CD14-positive monocyte (primary cell): ENCODE data around the gene TRIM37. TPM values are rescaled to one million over a fixed set of nuclear protein-coding genes. Genes with fewer than 3 reads are reported as not detected.

ENCODE experiments used
- DNase-seq, 3 donors: peaks; one replicate each; pipeline ENCODE4 v3.0.0-alpha.2; 2011 to 2022
- H2AFZ ChIP-seq: 2 replicates; pipeline ENCODE4 v1.6.0; 2012; ENCODE audit warnings: mild to moderate bottlenecking, low read depth, low read length, inconsistent platforms; ENCODE audit not compliant: insufficient read depth, poor library complexity, severe bottlenecking
- H3K27ac ChIP-seq, 2 donors: 1 replicate in 1 of 2; 2 replicates in 1 of 2; pipeline ENCODE4 v1.5.1; 2012 to 2013; ENCODE audit warnings: low read length in 2 of 2, control low read depth in 1 of 2, inconsistent platforms in 1 of 2, low read depth in 1 of 2, mild to moderate bottlenecking in 1 of 2
- H3K27me3 ChIP-seq, 2 donors: one replicate each; pipeline versions ENCODE4 v1.6.0 to v1.6.1; 2011 to 2013; ENCODE audit warnings: low read length in 2 of 2; ENCODE audit not compliant: control insufficient read depth in 2 of 2, insufficient read depth in 2 of 2
- H3K36me3 ChIP-seq, 2 donors: replicated peaks in 1 of 2; 1 replicate in 1 of 2; 2 replicates in 1 of 2; pipeline versions ENCODE4 v1.5.1 to v1.6.1; 2012 to 2013; ENCODE audit warnings: low read length in 2 of 2, control low read depth in 1 of 2, inconsistent platforms in 1 of 2, mild to moderate bottlenecking in 1 of 2; ENCODE audit not compliant: insufficient read depth in 2 of 2, control insufficient read depth in 1 of 2
- H3K4me1 ChIP-seq, 2 donors: 1 replicate in 1 of 2; 2 replicates in 1 of 2; pipeline versions ENCODE4 v1.5.1 to v1.6.1; 2012 to 2013; ENCODE audit warnings: low read length in 2 of 2, control low read depth in 1 of 2, inconsistent platforms in 1 of 2, mild to moderate bottlenecking in 1 of 2, moderate library complexity in 1 of 2; ENCODE audit not compliant: insufficient read depth in 2 of 2, control insufficient read depth in 1 of 2
- H3K4me2 ChIP-seq: replicated peaks from 2 replicates; pipeline ENCODE3; 2012; ENCODE audit warnings: low read length, moderate library complexity, mild to moderate bottlenecking; ENCODE audit not compliant: poor library complexity, severe bottlenecking; ENCODE audit errors: extremely low read depth
- H3K4me3 ChIP-seq, 3 experiments: fragments of 200-600 bp in 1 of 3; sonication (generic) in 1 of 3; replicated peaks in 1 of 3; 1 replicate in 2 of 3; 2 replicates in 1 of 3; pipeline ENCODE4 v1.5.1; 2011 to 2013; ENCODE audit warnings: low read length in 3 of 3, mild to moderate bottlenecking in 3 of 3, control low read depth in 2 of 3, low read depth in 2 of 3, inconsistent platforms in 1 of 3, moderate library complexity in 1 of 3
- H3K79me2 ChIP-seq: 2 replicates; pipeline ENCODE4 v1.6.0; 2012; ENCODE audit warnings: mild to moderate bottlenecking, control low read depth, inconsistent platforms, low read length, moderate library complexity; ENCODE audit not compliant: insufficient read depth
- H3K9ac ChIP-seq: 2 replicates; pipeline ENCODE4 v1.6.0; 2017; ENCODE audit warnings: low read length, mild to moderate bottlenecking; ENCODE audit not compliant: insufficient read depth, poor library complexity, severe bottlenecking
- H3K9me3 ChIP-seq, 2 donors: replicated peaks in 1 of 2; 1 replicate in 1 of 2; 2 replicates in 1 of 2; pipeline versions ENCODE4 v1.5.1 to v1.6.1; 2012 to 2013; ENCODE audit warnings: low read length in 2 of 2, control low read depth in 1 of 2; ENCODE audit not compliant: control insufficient read depth in 1 of 2, insufficient read depth in 1 of 2
- H4K20me1 ChIP-seq: 2 replicates; pipeline ENCODE4 v1.6.0; 2012; ENCODE audit warnings: mild to moderate bottlenecking, low read length, control low read depth, moderate library complexity; ENCODE audit not compliant: insufficient read depth
- H3K27ac Mint-ChIP-seq, 7 donors: one replicate each; pipeline ENCODE4 v1.8.0; 2020; ENCODE audit warnings: mild to moderate bottlenecking in 7 of 7, mixed read lengths in 7 of 7, moderate library complexity in 6 of 7, inconsistent platforms in 2 of 7
- H3K27me3 Mint-ChIP-seq, 3 donors: one replicate each; pipeline ENCODE4 v1.8.0; 2021 to 2022; ENCODE audit warnings: low read depth in 3 of 3, mild to moderate bottlenecking in 3 of 3, mixed read lengths in 3 of 3, moderate library complexity in 3 of 3, inconsistent platforms in 1 of 3
- H3K36me3 Mint-ChIP-seq, 2 donors: one replicate each; pipeline ENCODE4 v1.8.0; 2020; ENCODE audit warnings: mixed read lengths in 2 of 2, inconsistent platforms in 1 of 2, mild to moderate bottlenecking in 1 of 2
- H3K4me1 Mint-ChIP-seq: one replicate; pipeline ENCODE4 v1.8.0; 2020; ENCODE audit warnings: mild to moderate bottlenecking, mixed read lengths
- H3K4me3 Mint-ChIP-seq, 2 donors: one replicate each; pipeline ENCODE4 v1.8.0; 2020; ENCODE audit warnings: mild to moderate bottlenecking in 2 of 2, mixed read lengths in 2 of 2, moderate library complexity in 1 of 2
- H3K9me3 Mint-ChIP-seq, 7 donors: one replicate each; pipeline ENCODE4 v1.8.0; 2020 to 2022; ENCODE audit warnings: mixed read lengths in 7 of 7, mild to moderate bottlenecking in 6 of 7, moderate library complexity in 6 of 7, inconsistent platforms in 2 of 7
- CTCF ChIP-seq: fragments of 200-600 bp; IDR thresholded peaks from one replicate; pipeline ENCODE4 v1.8.0; 2022; ENCODE audit warnings: antibody characterized with exemption, mild to moderate bottlenecking
- WGBS: methylation state at CpG from one replicate; pipeline ENCODE4 v1.1.5; 2013; ENCODE audit warnings: missing lambda C conversion rate; ENCODE audit not compliant: insufficient coverage; 5-methylcytosine and 5-hydroxymethylcytosine counted together
- intact Hi-C, 2 donors: fragments of 100-400 bp; cut with micrococcal nuclease; formaldehyde crosslinking; loops; one replicate each; pipeline versions ENCODE4 v1.15.0 to v1.15.1; 2023
- polyA plus RNA-seq, 3 donors: library from polyadenylated mRNA; depleted of rRNA in 1 of 3; unstranded in 2 of 3; stranded (reverse) in 1 of 3; fragments of 300-500 nt in 2 of 3; fragments of >200 nt in 1 of 3; fragmentation: Illumina TruSeq in 2 of 3; gene quantifications; 1 replicate in 2 of 3; 2 replicates in 1 of 3; pipeline ENCODE4 v1.2.3, GENCODE V29; 2012 to 2021

The TRIM37 gene
- polyA plus RNA-seq, 3 donors: 2.7 to 6.1 (median 5.3) TPM

- no peak for TF ChIP-seq CTCF
- intact Hi-C loops: no loop called here
- no peak for DNase-seq
- H3K9ac ChIP-seq: no peak overlapping the region
- H2AFZ ChIP-seq: no peak overlapping the region
- Mint-ChIP-seq H3K4me1 (no peaks in the 10 kb centered on the region), H3K36me3 (peaks cover 33 to 34% of the 10 kb centered on the region in 2 donors), H3K4me3 (no peak overlapping the region), H3K9me3 (no peaks in the 10 kb centered on the region), H3K27me3 (no peaks in the 10 kb centered on the region), H3K27ac (no peak overlapping the region)
- H3K4me1 ChIP-seq: no peaks in the 10 kb centered on the region
- peaks cover 13 to 47% of the 10 kb centered on the region in 2 donors for H3K36me3 ChIP-seq
- H3K4me3 ChIP-seq: no peak overlapping the region
- H3K79me2 ChIP-seq: no peaks in the 10 kb centered on the region
- no peaks in the 10 kb centered on the region for H4K20me1 ChIP-seq
- H3K4me2 ChIP-seq: no peak overlapping the region
- no peaks in the 10 kb centered on the region for H3K9me3 ChIP-seq
- H3K27me3 ChIP-seq: no peaks in the 10 kb centered on the region
- no peak overlapping the region for H3K27ac ChIP-seq
- WGBS: 100% methylated on average over 2 of the region's 2 CpGs
These were observed 96.7 kb downstream of the TRIM37 start for GRCh38 chr17:59010026-59010425.

GRCh38 chr17:59008737-59009136 lies 97.9 kb downstream of the TRIM37 start:
- no peak for TF ChIP-seq CTCF

More at GRCh38 chr17:59008737-59009136, 97.9 kb downstream of the TRIM37 start:
- Histone ChIP-seq H3K4me1 (peaks cover 2 to 7% of the 10 kb centered on the region in 2 donors), H3K27me3 (no peaks in the 10 kb centered on the region), H3K36me3 (peaks cover 13 to 42% of the 10 kb centered on the region in 2 donors), H3K27ac (no peak overlapping the region), H3K4me3 (no peak overlapping the region), H3K9ac (no peak overlapping the region), H2AFZ (no peak overlapping the region), H3K79me2 (no peaks in the 10 kb centered on the region), H4K20me1 (no peaks in the 10 kb centered on the region), H3K9me3 (no peaks in the 10 kb centered on the region), H3K4me2 (no peak overlapping the region)
- Mint-ChIP-seq H3K9me3 (no peaks in the 10 kb centered on the region), H3K4me3 (no peak overlapping the region), H3K27me3 (no peaks in the 10 kb centered on the region), H3K4me1 (peaks cover 5% of the 10 kb centered on the region), H3K27ac (peak overlapping the region in 1 of 7 donors; percentile 27), H3K36me3 (peaks cover 24 to 28% of the 10 kb centered on the region in 2 donors)
- no CpG with 5 or more reads among the region's 2 CpGs for WGBS
- intact Hi-C loops: loop anchor here (5.0 kb wide), 1 partner anchor 421 kb away; no protein-coding TSS in a partner anchor
- no peak for DNase-seq
